ENCODE results near the gene CHD6.

DNA sequence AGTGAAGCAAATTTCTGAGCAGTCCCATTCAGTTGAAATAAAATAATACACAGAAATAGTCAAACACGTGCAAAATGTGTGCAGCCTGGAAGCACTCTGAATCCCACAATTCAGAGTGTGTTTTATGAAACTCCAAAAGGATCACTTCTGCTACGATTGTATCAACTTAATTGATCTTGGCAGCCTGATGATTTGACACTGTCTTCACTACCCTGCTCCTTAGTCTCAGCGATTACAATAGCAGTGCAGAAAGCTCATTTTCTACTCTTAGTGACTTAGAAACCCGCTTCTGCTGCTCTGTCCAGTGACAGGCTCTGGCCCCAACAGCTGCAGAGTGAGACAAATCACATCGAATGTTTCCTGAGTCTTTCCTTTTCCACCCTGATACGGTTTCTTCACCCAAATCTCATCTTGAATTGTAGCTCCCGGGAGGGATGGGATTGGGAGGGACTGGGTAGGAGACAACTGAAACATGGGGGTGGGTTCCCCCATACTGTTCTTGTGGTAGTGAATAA lies 235.3 kb downstream of the CHD6 start:
- no peak for TF ChIP-seq POLR2AphosphoS5 (IDR thresholded peaks at IDR 0.05)
- TF ChIP-seq EP300 (IDR thresholded peaks at IDR 0.05): no peak
